GM23338 (cell line): ENCODE measurements around the gene SOWAHB.

Source experiments
- CREB1 ChIP-seq: fragments of 250-450 bp; sonication (Bioruptor Pico); IDR thresholded peaks from 2 replicates; pipeline ENCODE4 v1.5.0; 2020; ENCODE audit warnings: low read depth, mild to moderate bottlenecking, moderate library complexity
- CTCF ChIP-seq, 2 experiments: fragments of 200-600 bp in 1 of 2; sonication (generic) in 1 of 2; conservative IDR thresholded peaks; 2 replicates each; pipeline versions ENCODE4 v1.5.1 to v1.6.1; 2016 to 2017; ENCODE audit warnings: antibody characterized with exemption in 2 of 2, low read depth in 2 of 2, mild to moderate bottlenecking in 2 of 2, moderate library complexity in 1 of 2
- ETS1 ChIP-seq: IDR thresholded peaks from 2 replicates; pipeline ENCODE4 v1.6.1; 2016; ENCODE audit warnings: antibody characterized with exemption
- EZH2 ChIP-seq: fragments of 200-600 bp; sonication (generic); IDR thresholded peaks from one replicate; pipeline ENCODE4 v1.8.0; 2017; ENCODE audit warnings: antibody characterized with exemption, mild to moderate bottlenecking, low read depth; ENCODE audit not compliant: unreplicated experiment
- EZH2phosphoT487 ChIP-seq: fragments of 200-600 bp; sonication (generic); IDR thresholded peaks from one replicate; pipeline ENCODE4 v1.8.1; 2018; ENCODE audit warnings: antibody characterized with exemption; ENCODE audit not compliant: unreplicated experiment
- JUNB ChIP-seq: IDR thresholded peaks from one replicate; pipeline ENCODE4 v1.6.1; 2016; ENCODE audit warnings: antibody characterized with exemption; ENCODE audit not compliant: unreplicated experiment
- NANOG ChIP-seq: IDR thresholded peaks from 2 replicates; pipeline ENCODE4 v1.6.1; 2016; ENCODE audit warnings: antibody characterized with exemption, borderline replicate concordance
- POLR2AphosphoS5 ChIP-seq: IDR thresholded peaks from 2 replicates; pipeline ENCODE4 v1.6.1; 2016; ENCODE audit warnings: antibody characterized with exemption, low read depth
- STAT1 ChIP-seq: IDR thresholded peaks from one replicate; pipeline ENCODE4 v1.6.1; 2016; ENCODE audit warnings: antibody characterized with exemption; ENCODE audit not compliant: unreplicated experiment
- ZNF114 ChIP-seq: fragments of 250-450 bp; sonication (Bioruptor Pico); IDR thresholded peaks from 2 replicates; pipeline ENCODE4 v1.5.0; 2020; ENCODE audit warnings: mild to moderate bottlenecking, moderate library complexity
- ZNF331 ChIP-seq: fragments of 250-450 bp; sonication (Bioruptor Pico); IDR thresholded peaks from 2 replicates; pipeline ENCODE4 v1.5.0; 2020; ENCODE audit warnings: low read depth, mild to moderate bottlenecking, moderate library complexity
- ZNF462 ChIP-seq: fragments of 250-450 bp; sonication (Bioruptor Pico); IDR thresholded peaks from 2 replicates; pipeline ENCODE4 v1.5.0; 2020; ENCODE audit warnings: mild to moderate bottlenecking, moderate library complexity
- TF ChIP-seq, protein P1 (sequence below): IDR thresholded peaks from one replicate; pipeline ENCODE4 v1.6.1; 2018; ENCODE audit warnings: antibody characterized with exemption; ENCODE audit not compliant: unreplicated experiment

DNA sequence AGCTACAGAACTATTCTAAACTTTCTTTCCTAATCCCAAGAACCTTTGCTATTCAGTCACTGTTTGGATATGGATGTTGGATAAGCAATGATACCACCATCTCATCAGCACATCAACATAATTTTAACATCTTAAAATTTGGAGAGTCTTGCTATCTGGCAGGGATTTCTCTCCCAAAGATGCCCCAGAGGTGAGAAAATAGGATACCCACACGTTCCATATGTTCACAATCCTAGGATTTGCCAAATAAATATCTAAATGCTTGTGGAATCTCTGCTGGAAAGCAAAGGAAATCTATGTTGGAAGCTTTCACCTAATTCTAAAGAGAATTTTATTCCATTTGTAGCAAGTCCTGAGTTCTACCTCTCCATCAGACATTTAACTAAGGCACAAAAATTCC, 24.4 kb downstream of the SOWAHB start:
- TF ChIP-seq CTCF (conservative IDR thresholded peaks at IDR 0.05; ENCODE audit: low read depth in 2 of 2) (no peak), EZH2phosphoT487 (no peak), POLR2AphosphoS5 (no peak), EZH2 (no peak), JUNB (no peak), ETS1 (no peak), ZNF114 (CRISPR knock-in tag) (no peak), CREB1 (CRISPR knock-in tag) (no peak), NANOG (no peak), ZNF331 (CRISPR knock-in tag) (no peak), ZNF462 (CRISPR knock-in tag) (no peak), STAT1 (no peak)
- TF ChIP-seq, protein P1, sequence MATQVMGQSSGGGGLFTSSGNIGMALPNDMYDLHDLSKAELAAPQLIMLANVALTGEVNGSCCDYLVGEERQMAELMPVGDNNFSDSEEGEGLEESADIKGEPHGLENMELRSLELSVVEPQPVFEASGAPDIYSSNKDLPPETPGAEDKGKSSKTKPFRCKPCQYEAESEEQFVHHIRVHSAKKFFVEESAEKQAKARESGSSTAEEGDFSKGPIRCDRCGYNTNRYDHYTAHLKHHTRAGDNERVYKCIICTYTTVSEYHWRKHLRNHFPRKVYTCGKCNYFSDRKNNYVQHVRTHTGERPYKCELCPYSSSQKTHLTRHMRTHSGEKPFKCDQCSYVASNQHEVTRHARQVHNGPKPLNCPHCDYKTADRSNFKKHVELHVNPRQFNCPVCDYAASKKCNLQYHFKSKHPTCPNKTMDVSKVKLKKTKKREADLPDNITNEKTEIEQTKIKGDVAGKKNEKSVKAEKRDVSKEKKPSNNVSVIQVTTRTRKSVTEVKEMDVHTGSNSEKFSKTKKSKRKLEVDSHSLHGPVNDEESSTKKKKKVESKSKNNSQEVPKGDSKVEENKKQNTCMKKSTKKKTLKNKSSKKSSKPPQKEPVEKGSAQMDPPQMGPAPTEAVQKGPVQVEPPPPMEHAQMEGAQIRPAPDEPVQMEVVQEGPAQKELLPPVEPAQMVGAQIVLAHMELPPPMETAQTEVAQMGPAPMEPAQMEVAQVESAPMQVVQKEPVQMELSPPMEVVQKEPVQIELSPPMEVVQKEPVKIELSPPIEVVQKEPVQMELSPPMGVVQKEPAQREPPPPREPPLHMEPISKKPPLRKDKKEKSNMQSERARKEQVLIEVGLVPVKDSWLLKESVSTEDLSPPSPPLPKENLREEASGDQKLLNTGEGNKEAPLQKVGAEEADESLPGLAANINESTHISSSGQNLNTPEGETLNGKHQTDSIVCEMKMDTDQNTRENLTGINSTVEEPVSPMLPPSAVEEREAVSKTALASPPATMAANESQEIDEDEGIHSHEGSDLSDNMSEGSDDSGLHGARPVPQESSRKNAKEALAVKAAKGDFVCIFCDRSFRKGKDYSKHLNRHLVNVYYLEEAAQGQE = no peak
